HepG2 (cell line): ENCODE results near the gene TADA2A. TPM values are rescaled to one million over a fixed set of nuclear protein-coding genes. Genes with fewer than 3 reads are reported as not detected.

Source experiments
- ARHGAP35 ChIP-seq: sonication (generic); formaldehyde crosslinking; IDR thresholded peaks from 2 replicates; pipeline ENCODE4 v1.9.0; 2022; ENCODE audit warnings: mild to moderate bottlenecking, inconsistent platforms, moderate library complexity, missing genetic modification reagents, borderline replicate concordance
- ATF7 ChIP-seq, 2 experiments: fragments of 450-650 bp in 1 of 2; sonication (generic) in 1 of 2; formaldehyde crosslinking in 1 of 2; IDR thresholded peaks; 2 replicates each; pipeline versions ENCODE4 v1.4.0 to v1.6.1; 2016 to 2020; ENCODE audit warnings: antibody characterized with exemption in 1 of 2, mild to moderate bottlenecking in 1 of 2, missing genetic modification reagents in 1 of 2
- CCDC6 ChIP-seq: sonication (generic); formaldehyde crosslinking; IDR thresholded peaks from 2 replicates; pipeline ENCODE4 v1.8.1; 2022; ENCODE audit warnings: mild to moderate bottlenecking, missing genetic modification reagents, moderate library complexity
- MYNN ChIP-seq: sonication (generic); formaldehyde crosslinking; IDR thresholded peaks from 2 replicates; pipeline ENCODE4 v1.4.0; 2020; ENCODE audit warnings: mild to moderate bottlenecking, low read depth, missing genetic modification reagents
- NR2F1 ChIP-seq, 2 experiments: fragments of 450-650 bp in 1 of 2; formaldehyde crosslinking in 1 of 2; IDR thresholded peaks; 2 replicates each; pipeline versions ENCODE4 v1.5.0 to v1.6.1; 2016 to 2020; ENCODE audit warnings: mild to moderate bottlenecking in 1 of 2, missing compliant biosample characterization in 1 of 2, missing genetic modification reagents in 1 of 2, moderate library complexity in 1 of 2
- NRL ChIP-seq: sonication (generic); formaldehyde crosslinking; IDR thresholded peaks from 2 replicates; pipeline ENCODE4 v1.5.0; 2020; ENCODE audit warnings: missing genetic modification reagents, mild to moderate bottlenecking, moderate library complexity, borderline replicate concordance
- RFXANK ChIP-seq: IDR thresholded peaks from 2 replicates; pipeline ENCODE4 v1.6.1; 2016
- SIX4 ChIP-seq: sonication (generic); formaldehyde crosslinking; IDR thresholded peaks from 2 replicates; pipeline ENCODE4 v1.4.0; 2020; ENCODE audit warnings: missing genetic modification reagents
- SNRNP70 ChIP-seq: fragments of 200-400 bp; formaldehyde crosslinking; IDR thresholded peaks from 2 replicates; pipeline ENCODE4 v1.6.1; 2017; ENCODE audit warnings: mild to moderate bottlenecking, low read depth, low read length, moderate library complexity
- YEATS4 ChIP-seq: sonication (generic); formaldehyde crosslinking; IDR thresholded peaks from 2 replicates; pipeline ENCODE4 v1.4.0; 2020; ENCODE audit warnings: missing genetic modification reagents, borderline replicate concordance
- ZEB1 ChIP-seq: IDR thresholded peaks from 2 replicates; pipeline ENCODE4 v1.6.1; 2012; ENCODE audit warnings: mild to moderate bottlenecking, low read depth, inconsistent platforms; ENCODE audit not compliant: insufficient replicate concordance
- ZNF101 ChIP-seq: sonication (generic); formaldehyde crosslinking; IDR thresholded peaks from 2 replicates; pipeline ENCODE4 v1.4.0; 2020; ENCODE audit warnings: mild to moderate bottlenecking, low read depth, missing genetic modification reagents, borderline replicate concordance
- ZNF180 ChIP-seq: sonication (generic); formaldehyde crosslinking; IDR thresholded peaks from 2 replicates; pipeline ENCODE4 v1.4.0; 2020; ENCODE audit warnings: low read depth, missing genetic modification reagents, borderline replicate concordance
- ZNF207 ChIP-seq: fragments of 450-650 bp; IDR thresholded peaks from 2 replicates; pipeline ENCODE4 v1.6.1; 2016; ENCODE audit warnings: antibody characterized with exemption, borderline replicate concordance
- ZNF224 ChIP-seq: sonication (generic); formaldehyde crosslinking; IDR thresholded peaks from 2 replicates; pipeline ENCODE4 v1.5.0; 2020; ENCODE audit warnings: mild to moderate bottlenecking, missing genetic modification reagents
- ZNF253 ChIP-seq: sonication (generic); formaldehyde crosslinking; IDR thresholded peaks from 2 replicates; pipeline ENCODE4 v1.8.0; 2022; ENCODE audit warnings: mild to moderate bottlenecking, missing genetic modification reagents, borderline replicate concordance
- ZSCAN31 ChIP-seq: sonication (generic); formaldehyde crosslinking; IDR thresholded peaks from 2 replicates; pipeline ENCODE4 v1.5.0; 2020; ENCODE audit warnings: low read depth, mild to moderate bottlenecking, missing genetic modification reagents
- polyA plus RNA-seq, 8 experiments: library from polyadenylated mRNA; depleted of rRNA in 3 of 8; stranded (reverse) in 7 of 8; unstranded in 1 of 8; fragments of >200 nt; fragmentation: Illumina TruSeq in 4 of 8; extraction: Trizol in 4 of 8; gene quantifications; 2 replicates each; pipeline versions ENCODE4 v1.2.1 to v1.2.3, GENCODE V29; 2011 to 2016; ENCODE audit warnings: low read depth in 4 of 8, missing spikeins in 1 of 8, mixed read lengths in 1 of 8; ENCODE audit not compliant: insufficient read depth in 1 of 8
- total RNA-seq, 5 experiments: library from RNA; depleted of rRNA; stranded (reverse); fragments of >200 nt; fragmentation: Illumina TruSeq; extraction: Trizol; gene quantifications; 2 replicates each; pipeline ENCODE4 v1.2.3, GENCODE V29; 2016; ENCODE audit warnings: low read depth in 1 of 5
- TF ChIP-seq, protein P1 (sequence below): sonication (generic); formaldehyde crosslinking; IDR thresholded peaks from 2 replicates; pipeline ENCODE4 v1.5.0; 2020; ENCODE audit warnings: mild to moderate bottlenecking, missing genetic modification reagents
- TF ChIP-seq, protein P2 (sequence below): sonication (generic); formaldehyde crosslinking; IDR thresholded peaks from 2 replicates; pipeline ENCODE4 v1.4.0; 2020; ENCODE audit warnings: low read depth, missing genetic modification reagents
- TF ChIP-seq, protein P3 (sequence below), 2 experiments: sonication (generic) in 1 of 2; formaldehyde crosslinking in 1 of 2; IDR thresholded peaks; 2 replicates each; pipeline versions ENCODE4 v1.4.0 to v1.6.1; 2018 to 2020; ENCODE audit warnings: missing genetic modification reagents in 2 of 2, borderline replicate concordance in 1 of 2, low read depth in 1 of 2, mild to moderate bottlenecking in 1 of 2, missing biosample characterization in 1 of 2

The TADA2A gene
- total and polyA plus RNA-seq, 2 of the 13 experiments (the other 11 are each of a cell fraction or from before 2014, with no cell fraction given), result 8.0 to 14.0 TPM

DNA sequence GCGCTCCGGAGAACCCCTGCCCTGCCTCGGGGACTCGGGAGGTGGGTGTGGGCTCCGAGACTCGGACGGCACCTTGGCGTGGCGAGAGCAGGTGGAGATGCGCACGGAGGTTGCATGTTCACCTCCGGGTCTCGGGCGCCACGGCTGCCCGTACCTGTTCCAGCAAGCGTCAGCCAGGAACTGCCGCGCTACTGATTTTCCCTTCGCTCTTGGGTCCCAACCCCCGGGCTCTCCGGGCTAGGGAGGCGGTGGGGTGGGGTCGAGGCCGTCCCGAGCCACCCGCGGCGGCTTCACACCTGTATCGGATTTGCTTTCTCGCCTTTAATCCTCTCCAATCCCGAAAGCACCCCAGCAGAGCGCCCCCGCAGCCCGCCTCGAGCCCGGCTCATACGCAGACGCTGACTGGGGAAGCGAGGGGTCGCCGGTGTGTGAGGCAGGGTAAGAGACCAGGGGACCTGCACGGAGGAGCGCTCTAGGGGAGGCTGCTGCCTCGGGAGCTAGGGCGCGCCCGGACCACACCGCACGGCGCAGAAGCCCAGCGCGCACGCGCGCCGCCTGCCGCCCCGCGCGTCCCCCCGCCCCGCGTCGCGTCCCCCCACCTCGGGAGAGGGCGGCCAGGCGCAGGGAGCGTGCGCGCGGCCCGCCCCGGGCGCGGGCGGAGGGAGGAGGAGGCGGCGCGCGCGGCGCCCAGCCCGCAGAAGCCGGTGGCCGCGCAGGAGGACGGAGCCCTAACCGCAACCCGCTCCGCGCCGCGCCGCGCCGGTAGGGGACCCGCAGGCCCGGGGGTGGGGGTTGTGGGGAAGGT is 82.7 kb downstream of the TADA2A start, which contains the start of gene DUSP14 (continued):
- TF ChIP-seq, protein P1, sequence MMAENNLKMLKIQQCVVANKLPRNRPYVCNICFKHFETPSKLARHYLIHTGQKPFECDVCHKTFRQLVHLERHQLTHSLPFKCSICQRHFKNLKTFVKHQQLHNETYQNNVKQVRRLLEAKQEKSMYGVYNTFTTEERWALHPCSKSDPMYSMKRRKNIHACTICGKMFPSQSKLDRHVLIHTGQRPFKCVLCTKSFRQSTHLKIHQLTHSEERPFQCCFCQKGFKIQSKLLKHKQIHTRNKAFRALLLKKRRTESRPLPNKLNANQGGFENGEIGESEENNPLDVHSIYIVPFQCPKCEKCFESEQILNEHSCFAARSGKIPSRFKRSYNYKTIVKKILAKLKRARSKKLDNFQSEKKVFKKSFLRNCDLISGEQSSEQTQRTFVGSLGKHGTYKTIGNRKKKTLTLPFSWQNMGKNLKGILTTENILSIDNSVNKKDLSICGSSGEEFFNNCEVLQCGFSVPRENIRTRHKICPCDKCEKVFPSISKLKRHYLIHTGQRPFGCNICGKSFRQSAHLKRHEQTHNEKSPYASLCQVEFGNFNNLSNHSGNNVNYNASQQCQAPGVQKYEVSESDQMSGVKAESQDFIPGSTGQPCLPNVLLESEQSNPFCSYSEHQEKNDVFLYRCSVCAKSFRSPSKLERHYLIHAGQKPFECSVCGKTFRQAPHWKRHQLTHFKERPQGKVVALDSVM (CRISPR knock-in tag), result peak; percentile 60; the same call in 1 of the 2 replicates
- TF ChIP-seq MYNN (CRISPR knock-in tag) (no peak), ATF7 (IDR thresholded peaks at IDR 0.05) (no peak), ATF7 (CRISPR knock-in tag; IDR thresholded peaks at IDR 0.05) (no peak), ZNF253 (CRISPR knock-in tag) (no peak), ZNF207 (no peak), ZSCAN31 (peak; percentile 80), ZEB1 (peak; percentile 80), NRL (CRISPR knock-in tag) (peak; percentile 71; the same call in 1 of the 2 replicates), YEATS4 (CRISPR knock-in tag) (peak; percentile 53; the same call in 1 of the 2 replicates), NR2F1 (CRISPR knock-in tag; IDR thresholded peaks at IDR 0.05) (no peak), ARHGAP35 (CRISPR knock-in tag) (no peak), SNRNP70 (no peak), SIX4 (CRISPR knock-in tag) (peak; percentile 6; the same call in 1 of the 2 replicates), CCDC6 (CRISPR knock-in tag) (0 out of 2 replicates have a peak, but pooled peaks have one; percentile 53), ZNF101 (CRISPR knock-in tag) (no peak), ZNF224 (CRISPR knock-in tag) (0 out of 2 replicates have a peak, but pooled peaks have one; percentile 17), RFXANK (CRISPR knock-in tag) (no peak), ZNF180 (CRISPR knock-in tag) (no peak)
- TF ChIP-seq, protein P2, sequence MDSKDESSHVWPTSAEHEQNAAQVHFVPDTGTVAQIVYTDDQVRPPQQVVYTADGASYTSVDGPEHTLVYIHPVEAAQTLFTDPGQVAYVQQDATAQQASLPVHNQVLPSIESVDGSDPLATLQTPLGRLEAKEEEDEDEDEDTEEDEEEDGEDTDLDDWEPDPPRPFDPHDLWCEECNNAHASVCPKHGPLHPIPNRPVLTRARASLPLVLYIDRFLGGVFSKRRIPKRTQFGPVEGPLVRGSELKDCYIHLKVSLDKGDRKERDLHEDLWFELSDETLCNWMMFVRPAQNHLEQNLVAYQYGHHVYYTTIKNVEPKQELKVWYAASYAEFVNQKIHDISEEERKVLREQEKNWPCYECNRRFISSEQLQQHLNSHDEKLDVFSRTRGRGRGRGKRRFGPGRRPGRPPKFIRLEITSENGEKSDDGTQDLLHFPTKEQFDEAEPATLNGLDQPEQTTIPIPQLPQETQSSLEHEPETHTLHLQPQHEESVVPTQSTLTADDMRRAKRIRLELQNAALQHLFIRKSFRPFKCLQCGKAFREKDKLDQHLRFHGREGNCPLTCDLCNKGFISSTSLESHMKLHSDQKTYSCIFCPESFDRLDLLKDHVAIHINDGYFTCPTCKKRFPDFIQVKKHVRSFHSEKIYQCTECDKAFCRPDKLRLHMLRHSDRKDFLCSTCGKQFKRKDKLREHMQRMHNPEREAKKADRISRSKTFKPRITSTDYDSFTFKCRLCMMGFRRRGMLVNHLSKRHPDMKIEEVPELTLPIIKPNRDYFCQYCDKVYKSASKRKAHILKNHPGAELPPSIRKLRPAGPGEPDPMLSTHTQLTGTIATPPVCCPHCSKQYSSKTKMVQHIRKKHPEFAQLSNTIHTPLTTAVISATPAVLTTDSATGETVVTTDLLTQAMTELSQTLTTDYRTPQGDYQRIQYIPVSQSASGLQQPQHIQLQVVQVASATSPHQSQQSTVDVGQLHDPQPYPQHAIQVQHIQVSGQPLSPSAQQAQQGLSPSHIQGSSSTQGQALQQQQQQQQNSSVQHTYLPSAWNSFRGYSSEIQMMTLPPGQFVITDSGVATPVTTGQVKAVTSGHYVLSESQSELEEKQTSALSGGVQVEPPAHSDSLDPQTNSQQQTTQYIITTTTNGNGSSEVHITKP (CRISPR knock-in tag), result 0 out of 2 replicates have a peak, but pooled peaks have one; percentile 40
- TF ChIP-seq, protein P3, sequence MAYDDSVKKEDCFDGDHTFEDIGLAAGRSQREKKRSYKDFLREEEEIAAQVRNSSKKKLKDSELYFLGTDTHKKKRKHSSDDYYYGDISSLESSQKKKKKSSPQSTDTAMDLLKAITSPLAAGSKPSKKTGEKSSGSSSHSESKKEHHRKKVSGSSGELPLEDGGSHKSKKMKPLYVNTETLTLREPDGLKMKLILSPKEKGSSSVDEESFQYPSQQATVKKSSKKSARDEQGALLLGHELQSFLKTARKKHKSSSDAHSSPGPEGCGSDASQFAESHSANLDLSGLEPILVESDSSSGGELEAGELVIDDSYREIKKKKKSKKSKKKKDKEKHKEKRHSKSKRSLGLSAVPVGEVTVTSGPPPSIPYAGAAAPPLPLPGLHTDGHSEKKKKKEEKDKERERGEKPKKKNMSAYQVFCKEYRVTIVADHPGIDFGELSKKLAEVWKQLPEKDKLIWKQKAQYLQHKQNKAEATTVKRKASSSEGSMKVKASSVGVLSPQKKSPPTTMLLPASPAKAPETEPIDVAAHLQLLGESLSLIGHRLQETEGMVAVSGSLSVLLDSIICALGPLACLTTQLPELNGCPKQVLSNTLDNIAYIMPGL (CRISPR knock-in tag; IDR thresholded peaks at IDR 0.05; ENCODE audit: borderline replicate concordance in 1 of 2, low read depth in 1 of 2), result peak in 1 of 2 experiments; percentile 50; a peak in 2 of 4 replicates
